Muscle of leg (tissue), 16 donors: ENCODE measurements around the gene DNMT3A. TPM values are rescaled to one million over a fixed set of nuclear protein-coding genes. Genes with fewer than 3 reads are reported as not detected.

ENCODE experiments used
- DNase-seq: peaks from one replicate; pipeline ENCODE4 v3.0.0; 2013
- H3K27ac ChIP-seq: one replicate; pipeline ENCODE4 v1.5.1; 2013; ENCODE audit warnings: mild to moderate bottlenecking, low read length, control low read depth
- H3K27me3 ChIP-seq: one replicate; pipeline ENCODE4 v1.6.1; 2013; ENCODE audit warnings: low read length; ENCODE audit not compliant: control insufficient read depth, insufficient read depth
- H3K36me3 ChIP-seq: one replicate; pipeline ENCODE4 v1.6.1; 2013; ENCODE audit warnings: low read length; ENCODE audit not compliant: control insufficient read depth, insufficient read depth
- H3K4me1 ChIP-seq: one replicate; pipeline ENCODE4 v1.6.1; 2013; ENCODE audit warnings: low read length; ENCODE audit not compliant: control insufficient read depth, insufficient read depth
- H3K4me3 ChIP-seq: one replicate; pipeline ENCODE4 v1.5.1; 2013; ENCODE audit warnings: low read length, control low read depth
- H3K9me3 ChIP-seq: replicated peaks from 2 replicates; pipeline ENCODE4 v1.6.1; 2013; ENCODE audit warnings: low read depth, low read length; ENCODE audit not compliant: control insufficient read depth
- WGBS: methylation state at CpG from one replicate; pipeline ENCODE4 v1.1.5; 2013; ENCODE audit warnings: missing lambda C conversion rate; ENCODE audit not compliant: insufficient coverage; 5-methylcytosine and 5-hydroxymethylcytosine counted together
- long read RNA-seq, 11 donors: transcript quantifications; one replicate each; lab custom pipeline, GENCODE V29; 2026
- polyA plus RNA-seq, 8 donors: library from polyadenylated mRNA; unstranded; fragments of 120-200 nt; gene quantifications; one replicate each; pipeline versions ENCODE4 v1.2.1 to v1.2.3, GENCODE V29; 2013; ENCODE audit warnings: inconsistent platforms in 1 of 8, low replicate concordance in 1 of 8; ENCODE audit not compliant: insufficient read length in 8 of 8, insufficient read depth in 1 of 8
- total RNA-seq: library from RNA; stranded (reverse); fragments of 120-200 nt; gene quantifications from one replicate; pipeline ENCODE4 v1.2.4, GENCODE V29; 2013

DNMT3A gene
- total RNA-seq (27.3 TPM), polyA plus RNA-seq (10 to 100 TPM; 48.1 to 74.0 (median 56.9) TPM)
- long read RNA-seq, donor 1, partial matches to known transcripts: 0 of 1 reads
- long read RNA-seq, donor 1, other reads (novel, unspliced or antisense): 0 of 1 reads
- long read RNA-seq, donor 2, partial matches to known transcripts: 0 of 1 reads
- long read RNA-seq, donor 2, other reads (novel, unspliced or antisense): 0 of 1 reads
- long read RNA-seq, donor 3, partial matches to known transcripts: 5 of 8 reads
- long read RNA-seq, donor 3, other reads (novel, unspliced or antisense): 0 of 8 reads
- long read RNA-seq, donor 4, partial matches to known transcripts: 5 of 6 reads
- long read RNA-seq, donor 4, other reads (novel, unspliced or antisense): 0 of 6 reads
- long read RNA-seq, donor 5, partial matches to known transcripts: 13 of 19 reads
- long read RNA-seq, donor 5, other reads (novel, unspliced or antisense): 0 of 19 reads
- long read RNA-seq, donor 6, transcript DNMT3A-205 (18 exons, 2,300 nt): major isoform, 5 of 5 reads
- long read RNA-seq, donor 6, partial matches to known transcripts: 0 of 5 reads
- long read RNA-seq, donor 6, other reads (novel, unspliced or antisense): 0 of 5 reads
- long read RNA-seq, donor 7, partial matches to known transcripts: 0 of 1 reads
- long read RNA-seq, donor 7, other reads (novel, unspliced or antisense): 0 of 1 reads
- long read RNA-seq, donor 8: 0 reads
- long read RNA-seq, donor 9, partial matches to known transcripts: 10 of 12 reads
- long read RNA-seq, donor 9, other reads (novel, unspliced or antisense): 0 of 12 reads
- long read RNA-seq, donor 10, transcript DNMT3A-205 (18 exons, 2,300 nt): major isoform, 5 of 5 reads
- long read RNA-seq, donor 10, partial matches to known transcripts: 0 of 5 reads
- long read RNA-seq, donor 10, other reads (novel, unspliced or antisense): 0 of 5 reads
- long read RNA-seq, donor 11, partial matches to known transcripts: 0 of 1 reads
- long read RNA-seq, donor 11, other reads (novel, unspliced or antisense): 0 of 1 reads

- WGBS: under 1% methylated on average over 99 of the region's 100 CpGs
- no peaks in the 10 kb centered on the region for H3K9me3 ChIP-seq
- peaks cover 10% of the 10 kb centered on the region for H3K36me3 ChIP-seq
- DNase-seq: peak; percentile 94
- H3K4me3 ChIP-seq: peak within 1 kb of the TSS; percentile 60
- peak within 1 kb of the TSS; percentile 59 for H3K27ac ChIP-seq
- peaks cover 39% of the 10 kb centered on the region for H3K4me1 ChIP-seq
- no peaks in the 10 kb centered on the region for H3K27me3 ChIP-seq
These were observed at the start of gene DNMT3A for GRCh38 chr2:25341753-25342371. Gene DNMT3A, minus strand, starts transcription at chr2:25341925. Its CDS starts 27,941 bp downstream, at chr2:25313984.

DNA sequence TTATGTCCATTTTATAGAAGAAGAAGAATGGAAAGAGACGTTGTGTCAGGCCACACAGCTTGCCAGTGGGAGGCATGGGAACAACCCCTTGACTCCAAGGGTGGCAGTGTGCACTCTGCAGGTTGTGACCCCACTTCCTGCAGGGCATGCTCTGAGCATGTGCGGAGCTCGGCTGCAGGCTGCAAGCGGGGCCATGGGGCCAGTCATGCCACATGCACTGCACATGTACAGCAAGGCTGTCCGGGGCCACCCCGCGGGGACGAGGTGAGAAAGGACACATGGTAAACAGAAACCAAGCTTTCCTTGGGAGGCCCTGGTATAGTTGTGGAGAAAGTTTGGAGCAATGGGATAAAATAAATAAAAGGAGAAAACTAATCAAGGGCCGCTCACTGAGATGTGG, 47.4 kb upstream of the DNMT3A start:
- H3K27me3 ChIP-seq: no peaks in the 10 kb centered on the region
- WGBS: 93% methylated on average over 8 of the region's 9 CpGs

DNA sequence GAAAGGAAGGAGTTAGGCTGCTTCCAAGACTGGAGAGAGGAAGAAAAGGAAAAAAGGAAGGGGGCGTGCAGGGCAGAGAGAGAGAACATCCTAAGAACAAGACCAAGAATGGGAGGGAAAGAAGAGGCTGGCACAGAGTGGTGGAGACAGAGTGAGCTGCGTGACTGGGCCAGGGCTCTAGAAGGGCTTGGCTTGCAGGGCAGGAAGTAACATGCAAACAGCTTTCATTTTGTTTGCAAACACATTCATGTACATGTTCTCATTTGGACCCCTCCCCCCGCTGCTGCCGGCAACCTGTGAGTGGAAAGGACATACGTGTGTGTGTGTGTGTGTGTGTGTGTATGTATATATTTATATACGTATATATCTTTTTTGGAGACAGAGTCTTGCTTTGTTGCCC, 46.8 kb upstream of the DNMT3A start:
- DNase-seq: no peak
- WGBS: 83% methylated on average over 2 of the region's 6 CpGs
- no peak overlapping the region for H3K4me3 ChIP-seq
- H3K27ac ChIP-seq: no peak overlapping the region
- H3K36me3 ChIP-seq: no peaks in the 10 kb centered on the region
- H3K27me3 ChIP-seq: no peaks in the 10 kb centered on the region
- no peaks in the 10 kb centered on the region for H3K4me1 ChIP-seq
- no peaks in the 10 kb centered on the region for H3K9me3 ChIP-seq

More for the DNA sequence above, 47.4 kb upstream of the DNMT3A start:
- no peak overlapping the region for H3K27ac ChIP-seq
- no peaks in the 10 kb centered on the region for H3K9me3 ChIP-seq
- H3K4me1 ChIP-seq: no peaks in the 10 kb centered on the region
- H3K4me3 ChIP-seq: no peak overlapping the region
- DNase-seq: no peak
- H3K36me3 ChIP-seq: no peaks in the 10 kb centered on the region

DNA sequence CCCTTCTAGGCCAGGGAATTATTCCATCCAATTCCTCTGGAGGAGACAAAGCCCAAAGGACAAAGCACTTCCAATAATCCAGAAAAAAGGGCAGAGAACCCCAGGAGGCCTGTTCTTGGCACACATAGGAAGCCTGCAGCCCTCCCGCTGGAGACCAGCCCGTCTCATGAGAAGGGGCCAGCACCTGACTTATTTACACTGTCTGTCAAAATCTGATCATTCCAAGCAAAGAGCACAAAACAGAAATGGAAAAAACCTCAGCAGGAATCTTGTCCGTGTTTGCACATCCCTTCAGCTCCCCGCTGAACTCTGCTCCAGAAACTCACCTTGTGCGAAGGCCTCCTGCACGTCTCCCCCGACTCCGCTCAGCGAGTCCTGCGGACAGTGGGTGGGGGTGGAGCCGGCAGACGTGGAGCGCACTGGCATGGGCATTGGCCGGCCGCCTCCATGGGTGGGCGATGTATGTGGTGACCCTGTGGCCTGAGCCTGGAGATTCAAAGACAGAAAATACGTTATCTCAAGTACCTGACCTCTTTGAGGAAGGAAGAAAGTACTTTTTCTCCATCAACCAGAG, 46.2 kb upstream of the DNMT3A start:
- 93% methylated on average over 15 of the region's 17 CpGs for WGBS
- Histone ChIP-seq H3K4me3 (no peak overlapping the region), H3K4me1 (no peaks in the 10 kb centered on the region), H3K27ac (no peak overlapping the region), H3K27me3 (no peaks in the 10 kb centered on the region), H3K36me3 (no peaks in the 10 kb centered on the region), H3K9me3 (no peaks in the 10 kb centered on the region)
- no peak for DNase-seq

GRCh38 chr2:25386971-25387875, 45.5 kb upstream of the DNMT3A start:
- H3K9me3 ChIP-seq: no peaks in the 10 kb centered on the region
- DNase-seq: no peak
- 92% methylated on average over 17 of the region's 19 CpGs for WGBS

GRCh38 chr2:25385910-25386309, 44.2 kb upstream of the DNMT3A start:
- H3K27me3 ChIP-seq: no peaks in the 10 kb centered on the region
- no peak overlapping the region for H3K4me3 ChIP-seq
- H3K36me3 ChIP-seq: no peaks in the 10 kb centered on the region
- no peak overlapping the region for H3K27ac ChIP-seq
- peaks cover 12% of the 10 kb centered on the region for H3K4me1 ChIP-seq
- DNase-seq: no peak
- 68% methylated on average over 6 of the region's 8 CpGs for WGBS
- H3K9me3 ChIP-seq: no peaks in the 10 kb centered on the region

More at GRCh38 chr2:25386971-25387875, 45.5 kb upstream of the DNMT3A start:
- Histone ChIP-seq H3K36me3 (no peaks in the 10 kb centered on the region), H3K4me3 (no peak overlapping the region), H3K4me1 (no peaks in the 10 kb centered on the region), H3K27ac (no peak overlapping the region), H3K27me3 (no peaks in the 10 kb centered on the region)

DNA sequence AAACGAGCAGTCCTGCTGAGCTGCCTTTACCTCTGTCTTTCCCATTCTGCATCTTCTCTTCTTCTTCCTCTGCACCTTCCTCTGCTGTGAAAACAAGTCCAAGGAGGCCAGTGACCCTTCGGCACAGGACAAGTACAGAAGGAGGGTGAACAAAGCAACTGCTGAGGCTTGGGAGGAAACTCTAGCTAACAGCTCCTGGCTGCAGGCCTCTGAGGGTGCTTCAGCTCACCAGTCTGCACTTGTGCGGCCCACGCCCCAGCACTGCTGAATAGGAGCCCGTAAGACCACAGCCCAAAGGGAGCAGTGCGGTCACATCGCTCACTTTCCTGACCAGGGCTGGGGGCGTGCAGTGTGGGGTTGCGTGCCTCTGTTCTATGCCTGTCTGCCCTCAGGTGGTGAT, 42.1 kb upstream of the DNMT3A start:
- peaks cover 25% of the 10 kb centered on the region for H3K4me1 ChIP-seq
- 97% methylated on average over 8 of the region's 9 CpGs for WGBS
- H3K4me3 ChIP-seq: no peak overlapping the region
- no peaks in the 10 kb centered on the region for H3K36me3 ChIP-seq
- peaks cover under 1% of the 10 kb centered on the region for H3K27me3 ChIP-seq
- H3K9me3 ChIP-seq: no peaks in the 10 kb centered on the region
- no peak for DNase-seq
- H3K27ac ChIP-seq: no peak overlapping the region

- 47% methylated on average over 6 of the region's 7 CpGs for WGBS
- no peak overlapping the region for H3K27ac ChIP-seq
These were observed 39.8 kb upstream of the DNMT3A start for GRCh38 chr2:25381502-25381901.

More at GRCh38 chr2:25381502-25381901, 39.8 kb upstream of the DNMT3A start:
- DNase-seq: no peak
- Histone ChIP-seq H3K27me3 (peaks cover 3% of the 10 kb centered on the region), H3K9me3 (no peaks in the 10 kb centered on the region), H3K4me3 (no peak overlapping the region), H3K36me3 (no peaks in the 10 kb centered on the region), H3K4me1 (peaks cover 42% of the 10 kb centered on the region)
